ENCODE results near the gene POM121L12.

Gene POM121L12

DNA sequence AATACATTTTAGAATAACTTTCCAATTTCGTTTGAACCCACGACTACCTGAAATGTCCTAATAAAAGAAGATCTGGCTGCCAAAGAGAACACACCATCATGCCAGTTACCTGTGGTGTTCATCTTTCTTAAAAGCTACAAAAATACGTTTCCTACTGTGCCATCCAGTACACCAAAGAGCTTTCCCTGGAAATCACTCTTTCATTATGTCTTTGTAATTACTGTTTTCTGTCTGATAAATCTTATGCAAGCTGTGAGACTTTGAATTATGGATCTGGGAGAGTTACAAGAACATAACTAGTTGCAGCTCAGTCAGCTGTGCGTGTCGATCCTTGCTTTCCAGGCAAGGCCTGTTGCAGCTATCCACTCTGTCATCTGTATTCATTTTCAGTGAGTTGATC is 12.5 kb upstream of the POM121L12 start:
- Histone ChIP-seq H3K4me3 (ENCODE audit: insufficient read depth, low read depth, low read length, poor library complexity, severe bottlenecking) (no peak overlapping the region), H3K9me3 (ENCODE audit: control insufficient read depth, low read length) (no peaks in the 10 kb centered on the region), H3K4me1 (ENCODE audit: control insufficient read depth, insufficient read depth, low read length, poor library complexity, severe bottlenecking) (no peaks in the 10 kb centered on the region), H3K27me3 (replicated peaks; ENCODE audit: control insufficient read depth, insufficient read depth, low read length, poor library complexity, severe bottlenecking) (no peaks in the 10 kb centered on the region), H3K36me3 (ENCODE audit: control insufficient read depth, insufficient read depth, low read length) (no peaks in the 10 kb centered on the region), H3K27ac (ENCODE audit: insufficient read depth, low read length, poor library complexity, severe bottlenecking) (no peak overlapping the region)
- DNase-seq = no peak

DNA sequence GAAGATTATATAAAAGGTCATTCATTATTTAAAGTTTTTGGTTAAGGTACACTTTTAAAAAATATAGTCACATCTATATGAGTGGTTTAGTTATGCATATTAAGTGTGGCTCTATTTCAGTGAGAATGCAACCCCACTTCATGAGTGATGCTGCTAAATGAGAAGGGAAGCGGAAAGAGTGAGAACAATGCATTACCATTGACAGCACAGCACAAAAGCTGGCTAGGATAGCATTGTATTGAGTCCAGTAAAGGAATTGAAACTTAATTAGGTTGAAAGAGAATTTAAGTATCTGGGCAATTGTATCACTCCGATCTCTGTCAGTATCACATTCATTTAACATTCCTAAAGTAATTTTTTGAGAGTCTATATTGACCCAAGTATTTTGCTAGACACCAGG is 13.2 kb downstream of the POM121L12 start:
- no peak for DNase-seq
- no peaks in the 10 kb centered on the region for H3K36me3 ChIP-seq (ENCODE audit: control insufficient read depth, insufficient read depth, low read length)
- no peaks in the 10 kb centered on the region for H3K4me1 ChIP-seq (ENCODE audit: control insufficient read depth, insufficient read depth, low read length, poor library complexity, severe bottlenecking)
- H3K4me3 ChIP-seq (ENCODE audit: insufficient read depth, low read depth, low read length, poor library complexity, severe bottlenecking) = no peak overlapping the region
- no peaks in the 10 kb centered on the region for H3K27me3 ChIP-seq (replicated peaks; ENCODE audit: control insufficient read depth, insufficient read depth, low read length, poor library complexity, severe bottlenecking)
- no peaks in the 10 kb centered on the region for H3K9me3 ChIP-seq (ENCODE audit: control insufficient read depth, low read length)
- no peak overlapping the region for H3K27ac ChIP-seq (ENCODE audit: insufficient read depth, low read length, poor library complexity, severe bottlenecking)

DNA sequence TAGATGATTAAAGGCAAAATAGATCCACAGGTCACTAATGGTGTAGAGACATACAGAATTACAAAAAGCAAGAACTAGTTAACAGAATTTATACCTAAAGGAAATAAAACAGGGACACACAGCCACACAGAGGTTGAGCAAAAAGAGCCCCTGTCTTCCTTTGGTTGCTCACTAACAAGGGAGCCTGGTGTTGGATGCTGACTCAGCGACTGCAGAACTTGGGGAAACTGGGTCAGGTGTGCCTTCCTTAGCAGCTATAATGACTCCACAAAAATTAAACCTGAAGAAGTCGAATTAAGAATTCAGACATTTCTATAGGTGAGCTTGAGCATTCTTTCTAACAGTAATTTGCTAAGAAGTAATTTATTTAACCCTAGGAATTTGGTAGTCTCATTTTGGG is 15.0 kb downstream of the POM121L12 start:
- DNase-seq = no peak
- H3K4me1 ChIP-seq (ENCODE audit: control insufficient read depth, insufficient read depth, low read length, poor library complexity, severe bottlenecking) = no peaks in the 10 kb centered on the region
- H3K27me3 ChIP-seq (replicated peaks; ENCODE audit: control insufficient read depth, insufficient read depth, low read length, poor library complexity, severe bottlenecking) = no peaks in the 10 kb centered on the region
- no peak overlapping the region for H3K4me3 ChIP-seq (ENCODE audit: insufficient read depth, low read depth, low read length, poor library complexity, severe bottlenecking)
- H3K9me3 ChIP-seq (ENCODE audit: control insufficient read depth, low read length) = no peaks in the 10 kb centered on the region
- H3K36me3 ChIP-seq (ENCODE audit: control insufficient read depth, insufficient read depth, low read length) = no peaks in the 10 kb centered on the region
- no peak overlapping the region for H3K27ac ChIP-seq (ENCODE audit: insufficient read depth, low read length, poor library complexity, severe bottlenecking)

GRCh38 chr7:53059591-53059990 is 24.2 kb downstream of the POM121L12 start:
- H3K36me3 ChIP-seq (ENCODE audit: control insufficient read depth, insufficient read depth, low read length) = no peaks in the 10 kb centered on the region
- H3K4me1 ChIP-seq (ENCODE audit: control insufficient read depth, insufficient read depth, low read length, poor library complexity, severe bottlenecking) = no peaks in the 10 kb centered on the region
- H3K27ac ChIP-seq (ENCODE audit: insufficient read depth, low read length, poor library complexity, severe bottlenecking) = no peak overlapping the region
- DNase-seq = no peak
- H3K27me3 ChIP-seq (replicated peaks; ENCODE audit: control insufficient read depth, insufficient read depth, low read length, poor library complexity, severe bottlenecking) = no peaks in the 10 kb centered on the region
- H3K4me3 ChIP-seq (ENCODE audit: insufficient read depth, low read depth, low read length, poor library complexity, severe bottlenecking) = no peak overlapping the region
- no peaks in the 10 kb centered on the region for H3K9me3 ChIP-seq (ENCODE audit: control insufficient read depth, low read length)

DNA sequence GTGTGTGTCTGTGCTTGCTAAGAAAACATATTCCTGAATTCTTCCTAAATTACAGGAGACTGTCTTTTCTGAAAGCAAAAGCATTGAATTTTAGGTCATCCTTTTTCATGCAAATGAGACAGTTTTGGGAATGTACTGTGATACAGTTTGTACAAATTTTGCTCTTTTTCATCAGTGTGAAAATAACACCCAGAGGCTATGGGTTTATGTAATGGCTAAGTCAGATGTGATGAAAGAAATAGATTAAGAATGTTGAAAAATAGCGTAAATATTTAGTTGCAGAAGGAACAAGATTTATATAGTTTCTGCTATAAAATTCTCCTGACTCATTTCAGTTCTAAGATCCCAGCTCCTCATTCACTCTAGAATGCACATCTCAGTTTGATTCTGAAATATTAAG is 24.6 kb downstream of the POM121L12 start:
- Histone ChIP-seq H3K4me3 (ENCODE audit: insufficient read depth, low read depth, low read length, poor library complexity, severe bottlenecking) (no peak overlapping the region), H3K27ac (ENCODE audit: insufficient read depth, low read length, poor library complexity, severe bottlenecking) (no peak overlapping the region), H3K36me3 (ENCODE audit: control insufficient read depth, insufficient read depth, low read length) (no peaks in the 10 kb centered on the region), H3K9me3 (ENCODE audit: control insufficient read depth, low read length) (no peaks in the 10 kb centered on the region), H3K4me1 (ENCODE audit: control insufficient read depth, insufficient read depth, low read length, poor library complexity, severe bottlenecking) (no peaks in the 10 kb centered on the region), H3K27me3 (replicated peaks; ENCODE audit: control insufficient read depth, insufficient read depth, low read length, poor library complexity, severe bottlenecking) (no peaks in the 10 kb centered on the region)
- no peak for DNase-seq

DNA sequence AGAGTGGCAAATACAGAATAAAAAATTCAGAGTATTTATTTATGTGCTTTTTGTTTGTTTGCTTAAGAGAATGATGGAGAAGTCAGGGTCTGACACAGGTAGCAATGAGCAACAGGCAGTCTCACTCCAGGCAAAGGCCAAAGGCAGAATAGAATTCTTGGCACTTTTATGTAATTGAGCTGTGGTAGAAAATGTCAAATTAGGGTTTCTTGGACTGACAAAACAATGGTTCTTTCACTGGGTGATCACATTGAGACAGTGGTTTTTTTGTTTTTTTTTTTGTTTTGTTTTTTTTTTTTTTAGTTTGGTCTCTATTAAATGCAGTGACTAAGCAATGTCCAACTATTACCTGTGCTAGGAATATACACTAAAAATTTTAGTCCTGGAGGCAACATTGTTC is 27.4 kb downstream of the POM121L12 start:
- DNase-seq = no peak
- Histone ChIP-seq H3K9me3 (ENCODE audit: control insufficient read depth, low read length) (no peaks in the 10 kb centered on the region), H3K4me3 (ENCODE audit: insufficient read depth, low read depth, low read length, poor library complexity, severe bottlenecking) (no peak overlapping the region), H3K36me3 (ENCODE audit: control insufficient read depth, insufficient read depth, low read length) (no peaks in the 10 kb centered on the region), H3K27ac (ENCODE audit: insufficient read depth, low read length, poor library complexity, severe bottlenecking) (no peak overlapping the region), H3K27me3 (replicated peaks; ENCODE audit: control insufficient read depth, insufficient read depth, low read length, poor library complexity, severe bottlenecking) (no peaks in the 10 kb centered on the region), H3K4me1 (ENCODE audit: control insufficient read depth, insufficient read depth, low read length, poor library complexity, severe bottlenecking) (no peaks in the 10 kb centered on the region)

DNA sequence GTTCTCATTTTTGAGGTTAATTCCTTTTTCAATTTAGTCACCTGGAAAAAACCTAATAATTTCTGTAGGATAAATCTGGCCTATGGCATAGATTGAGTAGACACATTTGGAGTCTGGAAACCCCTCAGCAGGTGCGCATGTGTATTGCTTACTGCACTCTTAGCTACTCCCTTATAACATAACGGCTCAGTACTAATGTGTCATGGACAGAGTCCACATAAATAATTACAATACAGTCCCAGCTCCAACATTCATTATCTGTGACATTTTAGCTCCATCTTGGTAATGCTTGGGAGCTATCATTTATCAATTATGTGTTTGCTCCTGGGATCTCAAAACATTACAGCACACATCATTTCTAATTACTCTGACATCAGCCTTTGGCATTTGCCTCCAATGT is 33.2 kb downstream of the POM121L12 start:
- H3K27ac ChIP-seq (ENCODE audit: insufficient read depth, low read length, poor library complexity, severe bottlenecking) = no peak overlapping the region
- H3K4me3 ChIP-seq (ENCODE audit: insufficient read depth, low read depth, low read length, poor library complexity, severe bottlenecking) = no peak overlapping the region
- H3K27me3 ChIP-seq (replicated peaks; ENCODE audit: control insufficient read depth, insufficient read depth, low read length, poor library complexity, severe bottlenecking) = no peaks in the 10 kb centered on the region
- no peaks in the 10 kb centered on the region for H3K36me3 ChIP-seq (ENCODE audit: control insufficient read depth, insufficient read depth, low read length)
- no peak for DNase-seq
- H3K9me3 ChIP-seq (ENCODE audit: control insufficient read depth, low read length) = no peaks in the 10 kb centered on the region
- H3K4me1 ChIP-seq (ENCODE audit: control insufficient read depth, insufficient read depth, low read length, poor library complexity, severe bottlenecking) = no peaks in the 10 kb centered on the region

DNA sequence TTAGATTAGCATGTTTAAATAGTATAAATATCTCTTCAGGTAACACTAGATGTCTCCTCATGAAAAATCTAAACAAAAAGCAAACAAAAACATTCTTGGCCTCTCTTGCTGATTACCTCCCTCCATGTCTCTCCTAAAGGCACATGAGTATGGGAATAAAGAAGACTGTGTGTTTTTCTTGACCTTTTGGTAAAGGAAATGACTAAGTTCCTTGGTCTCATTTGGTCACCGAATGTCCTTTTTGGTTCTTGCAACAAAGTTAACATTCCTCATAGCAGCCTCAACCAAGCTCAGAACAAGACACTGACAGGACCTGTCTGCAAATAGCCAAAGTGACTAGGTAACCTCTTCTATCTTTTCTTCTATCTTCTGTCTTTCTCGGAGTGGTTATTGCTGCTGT is 35.5 kb downstream of the POM121L12 start:
- Histone ChIP-seq H3K27ac (ENCODE audit: insufficient read depth, low read length, poor library complexity, severe bottlenecking) (no peak overlapping the region), H3K27me3 (replicated peaks; ENCODE audit: control insufficient read depth, insufficient read depth, low read length, poor library complexity, severe bottlenecking) (no peaks in the 10 kb centered on the region), H3K9me3 (ENCODE audit: control insufficient read depth, low read length) (no peaks in the 10 kb centered on the region), H3K4me1 (ENCODE audit: control insufficient read depth, insufficient read depth, low read length, poor library complexity, severe bottlenecking) (no peaks in the 10 kb centered on the region), H3K36me3 (ENCODE audit: control insufficient read depth, insufficient read depth, low read length) (no peaks in the 10 kb centered on the region), H3K4me3 (ENCODE audit: insufficient read depth, low read depth, low read length, poor library complexity, severe bottlenecking) (no peak overlapping the region)
- DNase-seq = no peak

Measured in effector memory CD4-positive, alpha-beta T cell (primary cell).